D721Med (cell line): ENCODE results near the gene NUP85.
"Not testable (repeated sequence)": the region's sequence is repeated elsewhere in the genome, so short reads cannot be mapped to it uniquely, and the experiment has no call there.

Experiments used
- DNase-seq: peaks from one replicate; pipeline ENCODE4 v3.0.0; 2011; ENCODE audit warnings: low spot score; ENCODE audit not compliant: insufficient read length
- FAIRE-seq: peaks from 2 replicates; lab custom pipeline; 2011; peaks lifted over from hg19 to GRCh38; lab: Jason Lieb, UNC
- CTCF ChIP-seq: IDR thresholded peaks from 2 replicates; pipeline ENCODE4 v1.5.1; 2012; ENCODE audit warnings: mild to moderate bottlenecking, control low read depth; ENCODE audit not compliant: insufficient read depth; ENCODE audit errors: missing control alignments

Gene NUP85, protein sequence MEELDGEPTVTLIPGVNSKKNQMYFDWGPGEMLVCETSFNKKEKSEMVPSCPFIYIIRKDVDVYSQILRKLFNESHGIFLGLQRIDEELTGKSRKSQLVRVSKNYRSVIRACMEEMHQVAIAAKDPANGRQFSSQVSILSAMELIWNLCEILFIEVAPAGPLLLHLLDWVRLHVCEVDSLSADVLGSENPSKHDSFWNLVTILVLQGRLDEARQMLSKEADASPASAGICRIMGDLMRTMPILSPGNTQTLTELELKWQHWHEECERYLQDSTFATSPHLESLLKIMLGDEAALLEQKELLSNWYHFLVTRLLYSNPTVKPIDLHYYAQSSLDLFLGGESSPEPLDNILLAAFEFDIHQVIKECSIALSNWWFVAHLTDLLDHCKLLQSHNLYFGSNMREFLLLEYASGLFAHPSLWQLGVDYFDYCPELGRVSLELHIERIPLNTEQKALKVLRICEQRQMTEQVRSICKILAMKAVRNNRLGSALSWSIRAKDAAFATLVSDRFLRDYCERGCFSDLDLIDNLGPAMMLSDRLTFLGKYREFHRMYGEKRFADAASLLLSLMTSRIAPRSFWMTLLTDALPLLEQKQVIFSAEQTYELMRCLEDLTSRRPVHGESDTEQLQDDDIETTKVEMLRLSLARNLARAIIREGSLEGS

GRCh38 chr17:75205037-75205792 is at the start of gene NUP85:
NUP85 (plus strand) TSS chr17:75205679; CDS start chr17:75205762, 83 bp downstream.
- peak; percentile 99 for DNase-seq
- FAIRE-seq: no peak
- TF ChIP-seq CTCF: no peak

GRCh38 chr17:75158480-75158879 is 47.0 kb upstream of the NUP85 start:
- not testable (repeated sequence) for DNase-seq, FAIRE-seq

DNA sequence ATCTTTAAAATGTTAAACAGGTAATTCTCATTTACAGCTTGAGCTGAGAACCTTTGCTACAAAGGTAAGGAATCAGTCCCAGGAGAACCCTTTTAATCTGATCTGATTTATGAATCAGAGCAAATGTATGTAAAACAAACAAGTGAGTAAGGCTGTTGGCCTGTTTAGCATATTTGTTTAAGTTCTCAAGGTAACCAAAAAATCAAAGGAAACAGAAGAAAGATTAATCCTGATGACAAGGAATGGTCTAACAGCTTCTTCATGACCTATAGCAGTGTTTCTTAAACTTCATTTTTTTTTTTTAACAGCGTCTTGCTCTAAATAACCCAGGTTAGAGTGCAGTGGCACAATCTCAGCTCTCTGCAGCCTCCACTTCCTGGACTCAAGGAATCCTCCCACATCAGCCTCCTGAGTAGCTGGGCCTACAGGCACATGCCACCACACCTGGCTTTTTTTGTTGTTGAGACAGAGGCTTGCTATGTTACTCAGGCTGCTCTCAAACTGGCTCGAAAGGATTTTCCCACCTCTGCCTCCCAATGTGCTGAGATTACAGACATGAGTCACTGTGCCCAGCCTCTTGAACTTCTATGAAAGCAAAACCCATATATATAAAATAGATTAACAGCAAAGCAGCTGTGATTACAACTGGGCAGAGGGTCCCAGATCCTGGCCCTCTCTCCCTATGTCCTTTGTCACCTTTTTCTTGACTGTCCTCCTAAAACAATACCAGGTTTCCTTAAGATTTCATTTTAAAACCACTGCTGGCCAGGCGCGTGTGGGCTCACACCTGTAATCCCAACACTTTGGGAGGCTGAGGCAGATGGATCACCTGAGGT is 46.1 kb upstream of the NUP85 start:
- DNase-seq: no peak
- FAIRE-seq: no peak
- TF ChIP-seq CTCF: no peak

GRCh38 chr17:75160211-75160610 is 45.3 kb upstream of the NUP85 start:
- DNase-seq (no peak), FAIRE-seq (no peak)
- no peak for TF ChIP-seq CTCF

DNA sequence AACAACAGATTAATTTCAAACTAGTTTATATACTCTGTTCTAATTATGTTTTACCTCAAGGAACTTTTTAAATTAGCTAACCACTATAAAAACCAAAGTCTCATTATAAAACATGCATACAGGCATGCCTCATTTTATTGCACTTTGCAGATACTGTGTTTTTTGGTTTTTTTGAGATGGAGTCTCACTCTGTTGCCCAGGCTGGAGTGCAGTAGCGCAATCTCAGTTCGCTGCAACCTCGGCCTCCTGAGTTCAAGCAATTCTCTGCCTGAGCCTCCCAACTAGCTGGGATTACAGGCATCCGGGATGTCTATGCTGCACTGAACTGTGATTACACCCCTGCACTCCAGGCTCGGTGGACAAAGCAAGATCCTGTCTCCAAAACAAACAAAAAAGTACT is 42.4 kb upstream of the NUP85 start:
- FAIRE-seq: no peak
- no peak for TF ChIP-seq CTCF
- no peak for DNase-seq

DNA sequence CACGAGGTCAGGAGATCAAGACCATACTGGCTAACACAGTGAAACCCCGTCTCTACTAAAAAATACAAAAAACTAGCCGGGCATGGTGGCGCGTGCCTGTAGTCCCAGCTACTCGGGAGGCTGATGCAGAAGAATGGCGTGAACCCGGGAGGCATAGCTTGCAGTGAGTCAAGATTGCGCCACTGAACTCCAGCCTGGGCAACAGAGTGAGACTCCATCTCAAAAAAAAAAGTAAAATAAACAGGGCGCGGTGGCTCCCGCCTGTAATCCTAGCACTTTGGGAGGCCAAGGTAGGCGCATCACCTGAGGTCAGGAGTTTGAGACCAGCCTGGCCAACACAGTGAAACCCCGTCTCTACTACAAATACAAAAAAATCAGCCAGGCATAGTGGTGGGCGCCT is 40.9 kb upstream of the NUP85 start:
- not testable (repeated sequence) for DNase-seq, FAIRE-seq

DNA sequence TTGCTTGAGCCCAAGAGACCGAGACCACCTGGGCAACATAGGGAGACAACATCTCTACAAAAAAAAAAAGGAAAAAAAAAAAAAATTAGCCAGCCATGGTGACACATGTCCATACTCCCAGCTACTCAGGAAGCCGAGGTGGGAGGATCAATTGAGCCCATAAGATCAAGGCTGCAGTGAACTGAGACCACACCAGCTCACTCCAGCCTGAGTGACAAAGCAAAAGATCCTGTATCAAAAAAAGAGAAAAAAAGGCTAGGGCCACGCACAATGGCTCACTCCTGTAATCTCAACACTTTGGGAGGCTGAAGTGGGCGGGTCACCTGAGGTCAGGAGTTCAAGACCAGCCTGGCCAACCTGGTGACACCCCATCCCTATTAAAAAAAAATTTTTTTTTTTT is 36.5 kb upstream of the NUP85 start:
- no peak for TF ChIP-seq CTCF
- DNase-seq: no peak
- no peak for FAIRE-seq
